IMR-90 (cell line): Measurements from ENCODE around the gene NOTCH2. TPM values are rescaled to one million over a fixed set of nuclear protein-coding genes. Genes with fewer than 3 reads are reported as not detected.

ENCODE experiments used
- polyA plus RNA-seq, 3 experiments: library from polyadenylated mRNA; depleted of rRNA; stranded (reverse); fragments of >200 nt; gene quantifications; 2 replicates each; pipeline ENCODE4 v1.2.3, GENCODE V29; 2012; ENCODE audit warnings: low replicate concordance in 1 of 3
- total RNA-seq: library from RNA; depleted of rRNA; stranded (reverse); fragments of >200 nt; gene quantifications from 2 replicates; pipeline ENCODE4 v1.2.3, GENCODE V29; 2012; rRNA removed

NOTCH2 gene
- total and polyA plus RNA-seq, 2 of the 4 experiments (the other 2 are of a cell fraction), result 40.4 to 131 TPM

Other genes with a start within 250 kb of the NOTCH2 start
- gene ADAM30, start 173.1 kb downstream of the NOTCH2 start, total RNA-seq, result not detected in 2 replicates
- not detected in 2 replicates for gene ADAM30, start 173.1 kb downstream of the NOTCH2 start, polyA plus RNA-seq (2012; rRNA removed)
- gene SEC22B, start 106.9 kb upstream of the NOTCH2 start, total RNA-seq, result 57.4 and 78.9 TPM in 2 replicates
- gene SEC22B, start 106.9 kb upstream of the NOTCH2 start, polyA plus RNA-seq (2012; rRNA removed), result 26.7 and 35.9 TPM in 2 replicates